Limb (tissue), 2 donors: ENCODE measurements around the gene TENM3.
A peak's percentile ranks its signal among the peaks of the same experiment; 100 is the strongest.
"Not testable (repeated sequence)": the region's sequence is repeated elsewhere in the genome, so short reads cannot be mapped to it uniquely, and the experiment has no call there.

Experiments
- DNase-seq, 2 donors: peaks; one replicate each; pipeline ENCODE4 v3.0.0-alpha.2; 2016; ENCODE audit errors: extremely low spot score in 2 of 2

The TENM3 gene

DNA sequence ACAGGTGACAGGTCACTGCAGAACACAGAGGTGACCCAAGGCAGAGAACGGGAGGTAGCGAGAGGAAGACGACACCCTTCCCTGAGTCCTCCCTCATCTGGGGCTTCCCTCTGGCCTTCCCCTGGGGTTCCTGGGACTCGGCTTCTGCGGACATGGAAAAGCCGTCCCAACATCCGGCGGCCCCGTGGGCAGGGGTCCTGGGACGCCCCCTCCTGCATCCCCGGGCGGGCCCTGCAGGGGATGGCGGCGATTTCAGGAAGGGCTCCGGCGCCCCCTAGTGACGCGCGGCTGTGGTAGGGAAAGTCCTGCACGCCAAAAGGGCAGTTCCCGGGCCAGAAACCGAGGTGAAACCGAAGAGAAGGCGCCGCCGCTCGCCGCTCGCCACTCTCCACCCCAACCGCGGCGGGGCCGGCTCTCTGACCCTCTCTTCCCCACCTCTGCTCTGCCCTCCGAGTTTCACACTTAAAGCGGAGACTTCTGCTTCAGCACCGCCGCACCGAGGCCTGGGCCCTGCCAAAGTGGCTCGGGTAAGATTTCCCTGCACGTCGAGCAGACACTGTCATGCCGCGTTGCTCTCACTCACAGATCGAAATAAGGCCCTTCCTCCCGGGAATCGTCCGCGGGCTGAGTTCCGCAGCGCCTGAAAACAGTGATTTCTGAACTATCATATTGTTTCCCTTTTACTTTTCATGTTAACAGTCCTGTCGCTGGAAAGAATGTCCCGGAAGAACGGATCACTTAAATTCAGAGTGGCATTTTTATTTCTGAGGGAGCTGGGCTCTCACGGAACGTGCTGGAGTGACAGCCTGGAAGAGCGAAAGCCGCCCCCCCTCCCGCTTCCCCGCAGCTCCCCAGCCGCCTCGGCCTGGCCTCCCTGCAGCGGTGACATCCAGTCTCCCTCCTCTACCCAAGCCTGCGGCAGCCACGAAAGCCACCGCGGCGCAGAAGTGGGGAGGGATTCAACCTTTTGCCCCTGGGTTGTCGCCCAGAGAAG is 563.4 kb downstream of the TENM3 start:
- peak; percentile 83 to 93 for DNase-seq

DNA sequence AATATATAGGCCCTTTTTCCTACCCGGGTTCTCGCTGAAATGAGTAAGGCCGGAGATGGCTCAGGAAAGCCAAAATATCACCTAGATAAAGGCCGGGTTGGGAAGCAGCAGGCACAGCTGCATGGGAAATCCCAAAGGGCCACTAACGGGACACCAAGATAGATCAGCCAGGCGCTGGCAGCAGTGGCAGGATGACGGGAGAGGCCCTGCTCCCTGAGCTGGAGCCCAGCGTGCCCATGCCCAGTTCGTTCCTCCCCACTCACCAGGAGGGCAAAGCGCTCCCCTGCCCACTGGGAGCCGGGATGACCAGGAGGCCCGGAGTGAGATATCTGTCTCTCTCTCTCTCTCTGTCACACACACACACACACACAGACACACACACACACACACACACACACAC is 564.1 kb downstream of the TENM3 start:
- peak in 1 of 2 donors; percentile 53 for DNase-seq

DNA sequence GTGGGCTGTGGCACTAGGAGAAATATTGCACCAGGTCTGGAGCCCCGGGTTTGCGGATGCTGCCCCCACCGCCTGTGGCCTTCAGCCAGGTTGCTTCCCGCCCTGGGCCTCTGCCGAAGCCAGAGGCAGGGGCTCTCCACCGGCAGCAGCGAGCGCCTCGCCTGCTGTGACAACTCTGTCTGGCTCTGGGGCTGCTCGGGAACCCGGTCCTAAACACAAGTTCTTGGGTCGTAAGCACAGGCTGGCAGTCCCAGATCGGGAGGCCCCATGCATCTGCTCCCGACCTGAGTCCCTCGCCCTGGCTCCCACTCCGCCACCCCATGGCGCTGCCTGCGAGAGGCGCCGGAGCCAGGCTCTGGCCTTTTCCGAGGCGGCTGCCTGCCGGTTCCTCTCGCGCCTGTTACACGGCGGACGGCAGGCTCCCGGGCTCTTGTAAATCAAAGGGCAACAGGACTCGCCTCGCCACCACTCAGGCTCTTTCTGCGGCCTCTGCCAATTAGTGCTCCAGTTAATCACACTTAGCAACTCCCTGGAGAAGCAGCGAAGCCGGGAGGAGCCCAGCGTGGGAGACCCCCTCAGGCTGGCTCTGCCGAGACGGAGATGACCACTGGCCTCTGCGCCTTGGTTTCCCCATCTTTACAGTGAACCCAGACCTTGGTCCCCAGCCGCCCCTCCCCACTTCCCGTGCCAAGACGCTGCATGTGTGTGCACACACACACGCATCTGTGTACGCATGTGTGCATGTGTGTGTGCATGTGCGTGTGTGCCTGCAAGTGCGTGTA is 564.8 kb downstream of the TENM3 start:
- DNase-seq: peak in 1 of 2 donors; percentile 47

- DNase-seq: no peak
Observed at GRCh38 chr4:182808673-182809416, 565.6 kb downstream of the TENM3 start.

DNA sequence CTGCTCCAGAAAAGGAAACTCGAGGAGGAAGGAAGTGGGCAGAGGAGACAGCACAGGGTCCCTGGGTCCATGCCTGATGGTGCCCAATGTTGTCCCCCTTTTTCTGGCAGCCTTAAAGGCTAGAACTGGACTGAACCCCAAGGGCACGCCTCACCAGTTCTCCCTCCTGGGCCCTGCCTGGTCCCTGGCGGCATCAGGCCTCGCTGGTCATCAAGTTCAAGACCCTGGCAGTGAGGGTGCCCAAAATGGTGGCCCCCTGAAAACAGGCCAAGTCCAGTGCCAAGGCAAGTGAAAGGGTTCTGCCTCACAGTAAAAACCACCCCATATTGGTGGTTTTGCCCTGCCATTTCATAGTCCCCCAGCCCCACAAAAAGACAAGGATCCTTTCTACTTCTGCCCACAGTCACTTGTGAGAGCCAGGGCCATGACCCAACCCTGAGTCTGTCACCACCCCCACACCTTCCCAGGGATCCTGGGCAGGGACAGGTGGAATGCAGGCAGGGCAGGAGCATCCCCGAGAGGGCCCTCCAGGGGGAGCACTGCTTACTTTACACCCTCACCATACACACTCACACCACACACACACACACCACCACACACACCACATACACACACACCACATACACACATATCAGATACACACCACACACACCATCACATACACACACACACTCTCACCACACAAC is 566.4 kb downstream of the TENM3 start:
- DNase-seq: no peak

DNA sequence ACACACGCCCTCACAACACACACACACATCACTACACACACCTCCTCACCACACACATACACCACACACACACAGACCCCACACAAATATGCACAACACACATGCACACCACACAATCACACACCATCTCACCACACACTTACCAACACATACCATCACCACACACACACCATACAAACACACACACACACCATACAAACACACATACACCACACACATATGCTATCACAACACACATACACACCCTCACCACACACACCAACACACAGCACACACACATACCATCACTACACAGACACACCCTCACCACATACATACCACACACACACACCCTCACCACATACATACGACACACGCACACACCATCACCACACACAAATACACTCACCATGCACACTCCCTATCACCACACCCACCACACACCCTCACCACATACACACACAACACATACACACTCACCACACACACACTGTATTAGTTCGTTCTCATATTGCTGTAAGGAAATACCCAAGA is 567.0 kb downstream of the TENM3 start:
- no peak for DNase-seq

DNA sequence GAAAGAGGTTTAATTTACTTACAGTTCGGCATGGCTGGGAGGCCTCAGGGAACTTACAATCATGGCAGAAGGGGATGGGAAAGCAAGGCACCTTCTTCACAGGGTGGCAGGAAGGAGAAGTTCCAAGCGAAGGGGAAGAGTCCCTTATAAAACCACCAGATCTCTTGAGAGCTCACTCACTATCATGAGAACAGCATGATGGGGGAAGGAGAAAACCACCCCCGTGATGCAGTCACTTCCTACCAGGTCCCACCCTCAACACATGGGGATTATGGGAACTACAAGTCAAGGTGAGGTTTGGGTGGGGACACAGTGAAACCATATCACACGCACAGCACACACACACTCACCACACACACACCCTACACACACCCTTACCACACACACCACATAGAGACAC is 569.7 kb downstream of the TENM3 start:
- DNase-seq: no peak

- DNase-seq: not testable (repeated sequence)
Observed at GRCh38 chr4:182814065-182814464, 570.9 kb downstream of the TENM3 start.

GRCh38 chr4:182818926-182819730 is 575.9 kb downstream of the TENM3 start:
- no peak for DNase-seq

- no peak for DNase-seq
Observed at GRCh38 chr4:182819751-182820150, 576.5 kb downstream of the TENM3 start.

DNA sequence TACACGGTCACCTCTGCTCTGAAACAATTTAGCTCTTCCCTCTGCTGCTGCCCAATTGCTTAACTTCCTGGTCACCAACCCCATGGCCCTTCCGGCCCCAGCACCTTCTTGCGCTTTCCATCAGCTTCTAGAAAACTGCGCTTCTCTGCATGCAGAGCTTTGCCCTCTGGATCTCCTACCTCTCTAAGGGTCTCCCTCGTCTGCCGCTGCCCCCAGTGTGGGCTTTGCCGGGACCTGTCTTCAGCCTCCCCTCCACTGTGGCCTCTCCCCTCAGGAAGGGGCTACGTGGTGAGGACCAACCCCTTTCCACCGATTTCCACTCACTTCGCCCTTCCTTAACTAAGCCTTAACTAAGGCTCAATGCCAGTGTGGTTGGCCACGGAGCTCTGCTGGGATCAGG is 579.4 kb downstream of the TENM3 start:
- DNase-seq: no peak

DNA sequence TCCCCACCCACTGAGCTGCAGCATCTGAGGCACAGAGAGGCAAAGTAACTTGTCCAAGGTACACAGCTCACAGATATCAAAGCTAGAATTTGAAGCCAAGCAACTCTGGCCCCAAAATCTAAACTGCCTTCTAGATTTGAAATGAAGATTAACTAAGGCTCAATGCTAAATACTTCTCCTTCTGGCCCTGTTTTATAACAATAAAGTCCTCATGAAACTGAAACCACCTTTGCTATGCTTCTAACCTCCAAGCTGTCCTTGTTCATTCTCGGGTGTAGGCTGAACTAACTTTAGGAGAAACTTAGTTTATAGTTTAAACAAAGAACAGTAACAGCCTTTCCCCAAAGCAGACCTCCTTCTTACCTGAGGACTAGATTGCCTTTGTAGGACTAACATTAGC is 580.4 kb downstream of the TENM3 start:
- DNase-seq: no peak

GRCh38 chr4:182825003-182825402 is 581.8 kb downstream of the TENM3 start:
- DNase-seq: no peak

GRCh38 chr4:182825786-182826185 is 582.6 kb downstream of the TENM3 start:
- DNase-seq: no peak

DNA sequence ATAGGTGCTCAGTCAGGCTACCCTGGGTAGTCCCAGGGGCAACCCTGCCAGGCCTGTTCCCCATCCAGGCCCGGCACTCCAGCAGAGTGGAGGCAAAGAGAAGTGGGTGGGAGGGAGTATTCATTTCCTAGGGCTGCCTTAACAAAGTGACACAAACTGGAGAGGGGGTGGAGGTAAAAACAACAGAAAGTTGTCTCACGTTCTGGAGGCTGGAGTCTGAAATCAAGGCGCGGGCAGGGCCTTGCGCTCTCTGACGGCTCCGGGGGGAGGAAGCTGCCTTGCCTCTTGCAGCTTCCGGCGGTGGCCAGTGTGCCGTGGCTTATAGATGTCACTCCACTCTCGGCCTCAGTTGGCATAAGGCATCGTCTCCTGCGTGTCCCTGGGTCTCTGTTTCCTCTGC is 583.2 kb downstream of the TENM3 start:
- no peak for DNase-seq

DNA sequence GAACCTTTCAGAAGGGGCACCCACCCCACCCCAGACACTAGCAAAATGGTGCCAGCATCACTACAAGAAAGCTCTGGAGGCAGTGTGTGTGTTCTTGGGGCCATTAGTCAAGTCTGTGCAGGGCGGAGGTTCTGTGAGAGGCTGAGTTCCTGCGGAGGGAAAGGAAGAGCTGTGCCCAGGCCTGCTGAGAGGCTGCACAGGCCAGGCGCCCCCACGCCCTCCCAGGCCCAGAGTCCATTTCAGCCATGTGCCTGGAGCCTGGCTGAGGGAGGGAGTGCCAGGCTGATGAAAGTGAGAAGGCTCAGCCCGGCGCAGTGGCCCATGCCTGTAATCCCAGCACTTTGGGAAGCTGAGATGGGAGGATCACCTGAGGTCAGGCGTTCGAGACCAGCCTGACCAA is 584.0 kb downstream of the TENM3 start:
- no peak for DNase-seq

DNA sequence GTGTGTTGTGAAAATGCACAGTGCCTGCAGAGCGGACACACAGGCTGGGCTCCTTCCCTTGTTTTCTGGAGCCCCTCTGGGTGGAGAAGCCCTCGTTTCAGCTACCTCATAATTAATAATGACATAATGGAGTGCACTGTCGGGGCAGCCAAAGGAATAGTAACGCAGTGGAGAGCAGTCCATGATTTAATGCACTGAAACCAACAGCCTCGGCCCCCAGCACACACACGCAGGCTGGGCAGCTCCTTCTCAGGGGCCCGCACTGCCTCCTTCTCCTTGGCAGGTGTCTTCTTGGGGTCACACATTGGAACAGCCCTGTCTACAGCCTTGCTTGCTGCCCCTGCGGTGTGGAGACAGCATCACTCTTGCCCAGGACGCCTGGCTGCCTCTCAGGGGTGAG is 584.8 kb downstream of the TENM3 start:
- no peak for DNase-seq

GRCh38 chr4:182828360-182829025 is 585.3 kb downstream of the TENM3 start:
- no peak for DNase-seq

- DNase-seq: no peak
Observed at GRCh38 chr4:182829196-182829595, 586.0 kb downstream of the TENM3 start.

DNA sequence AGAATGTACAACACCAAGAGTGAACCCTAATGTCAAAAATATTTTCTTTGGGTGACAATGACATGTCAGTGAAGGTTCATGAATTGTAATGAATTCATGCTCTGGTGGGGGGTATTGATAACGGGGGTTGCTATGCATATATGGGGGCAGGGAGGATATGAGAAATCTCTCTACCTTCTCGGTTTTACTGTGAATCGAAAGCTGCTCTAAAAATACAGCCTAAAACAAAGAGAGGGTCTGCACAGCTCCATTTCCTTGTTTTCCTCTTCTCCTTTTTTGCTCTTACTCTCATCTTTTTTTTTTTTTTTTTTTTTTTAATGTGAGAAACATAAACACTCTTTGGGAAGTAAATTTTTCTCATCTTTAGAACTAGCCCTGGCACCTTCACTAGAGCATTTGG is 588.2 kb downstream of the TENM3 start:
- DNase-seq: no peak
